Neural cell (in vitro differentiated cells): ENCODE data around the gene OR5B2. TPM values are rescaled to one million over a fixed set of nuclear protein-coding genes. Genes with fewer than 3 reads are reported as not detected.

Source experiments
- H2AFZ ChIP-seq: fragments of 200-600, 300-800 bp; sonication (generic), shearing (Covaris generic); 2 replicates; pipeline ENCODE4 v1.6.0; 2014; ENCODE audit warnings: low read depth, mild to moderate bottlenecking, antibody characterized with exemption, low read length, moderate library complexity
- H3F3A ChIP-seq: fragments of 200-600 bp; shearing (Covaris generic); 2 replicates; pipeline ENCODE4 v1.6.1; 2016; ENCODE audit warnings: mild to moderate bottlenecking, moderate library complexity, mixed read lengths, antibody characterized with exemption, low read length; ENCODE audit not compliant: insufficient read depth, poor library complexity, severe bottlenecking
- H3K27ac ChIP-seq: fragments of 200-600, 300-800 bp; sonication (generic), shearing (Covaris generic); 2 replicates; pipeline ENCODE4 v1.5.1; 2014; ENCODE audit warnings: mild to moderate bottlenecking, low read length, moderate library complexity
- H3K27me3 ChIP-seq: fragments of 300-800, 200-600 bp; sonication (generic), shearing (Covaris generic); 2 replicates; pipeline ENCODE4 v1.6.0; 2014; ENCODE audit warnings: mild to moderate bottlenecking, low read depth, low read length, moderate library complexity; ENCODE audit not compliant: insufficient read depth
- H3K36me3 ChIP-seq: fragments of 300-800, 200-600 bp; sonication (generic), shearing (Covaris generic); 2 replicates; pipeline ENCODE4 v1.5.1; 2014; ENCODE audit warnings: mild to moderate bottlenecking, antibody characterized with exemption, low read length, moderate library complexity; ENCODE audit not compliant: insufficient read depth
- H3K4me2 ChIP-seq: fragments of 300-800, 200-600 bp; sonication (generic), shearing (Covaris generic); 2 replicates; pipeline ENCODE4 v1.6.0; 2014; ENCODE audit warnings: mild to moderate bottlenecking, low read length
- H3K4me3 ChIP-seq: fragments of 300-800, 200-600 bp; sonication (generic), shearing (Covaris generic); 2 replicates; pipeline ENCODE4 v1.5.1; 2014; ENCODE audit warnings: mild to moderate bottlenecking, low read length, moderate library complexity
- H3K79me2 ChIP-seq: fragments of 200-600 bp; shearing (Covaris generic); replicated peaks from 2 replicates; pipeline ENCODE4 v1.6.0; 2014; ENCODE audit warnings: mild to moderate bottlenecking, low read length, moderate library complexity; ENCODE audit not compliant: insufficient read depth
- H3K9ac ChIP-seq: fragments of 300-800, 200-600 bp; sonication (generic), shearing (Covaris generic); 2 replicates; pipeline ENCODE4 v1.6.1; 2016; ENCODE audit warnings: mild to moderate bottlenecking, low read length, mixed read lengths
- H3K9me2 ChIP-seq: fragments of 200-600 bp; shearing (Covaris generic); 2 replicates; pipeline ENCODE4 v1.6.1; 2016; ENCODE audit warnings: mild to moderate bottlenecking, low read length, mixed read lengths; ENCODE audit not compliant: insufficient read depth
- H3K9me3 ChIP-seq: fragments of 200-600, 300-800 bp; sonication (generic), shearing (Covaris generic); 2 replicates; pipeline ENCODE4 v1.6.1; 2016; ENCODE audit warnings: mild to moderate bottlenecking, mixed run types, low read length, moderate library complexity, mixed read lengths
- H4K20me1 ChIP-seq: fragments of 200-600 bp; shearing (Covaris generic); 2 replicates; pipeline ENCODE4 v1.6.1; 2016; ENCODE audit warnings: mild to moderate bottlenecking, mixed run types; ENCODE audit not compliant: insufficient read depth
- CTCF ChIP-seq: fragments of 450-650 bp; IDR thresholded peaks from 2 replicates; pipeline ENCODE4 v1.5.1; 2014; ENCODE audit warnings: antibody characterized with exemption, mild to moderate bottlenecking, moderate library complexity; ENCODE audit not compliant: poor library complexity, severe bottlenecking
- EP300 ChIP-seq: fragments of 450-650 bp; conservative IDR thresholded peaks from 2 replicates; pipeline ENCODE4 v1.6.1; 2014; ENCODE audit warnings: antibody characterized with exemption, mild to moderate bottlenecking, moderate library complexity; ENCODE audit not compliant: poor library complexity, severe bottlenecking
- EZH2 ChIP-seq: fragments of 200-600, 300-800 bp; shearing (Covaris generic), sonication (generic); IDR thresholded peaks from 2 replicates; pipeline ENCODE4 v1.6.1; 2014; ENCODE audit warnings: antibody characterized with exemption, low read length, borderline replicate concordance, mild to moderate bottlenecking; ENCODE audit not compliant: insufficient read depth, poor library complexity, severe bottlenecking
- MXI1 ChIP-seq: fragments of 450-650 bp; conservative IDR thresholded peaks from 2 replicates; pipeline ENCODE4 v1.6.1; 2014; ENCODE audit warnings: antibody characterized with exemption, mild to moderate bottlenecking; ENCODE audit not compliant: poor library complexity, severe bottlenecking
- POLR2AphosphoS5 ChIP-seq: IDR thresholded peaks from 2 replicates; pipeline ENCODE4 v1.6.1; 2012
- RAD21 ChIP-seq: fragments of 450-650 bp; conservative IDR thresholded peaks from 2 replicates; pipeline ENCODE4 v1.6.1; 2014; ENCODE audit warnings: antibody characterized with exemption, mild to moderate bottlenecking, moderate library complexity
- SMC3 ChIP-seq: fragments of 450-650 bp; conservative IDR thresholded peaks from 2 replicates; pipeline ENCODE4 v1.6.1; 2014; ENCODE audit warnings: antibody characterized with exemption, mild to moderate bottlenecking, moderate library complexity; ENCODE audit not compliant: poor library complexity
- TAF1 ChIP-seq: IDR thresholded peaks from 2 replicates; pipeline ENCODE4 v1.6.1; 2012; ENCODE audit warnings: low read depth
- polyA minus RNA-seq: library from RNA; depleted of rRNA, polyadenylated mRNA; stranded (reverse); fragments of >200 nt; gene quantifications from 2 replicates; pipeline ENCODE4 v1.2.3, GENCODE V29; 2014
- polyA plus RNA-seq: library from polyadenylated mRNA; depleted of rRNA; stranded (reverse); fragments of >200 nt; gene quantifications from 2 replicates; pipeline ENCODE4 v1.2.3, GENCODE V29; 2014
- TF ChIP-seq, protein P1 (sequence below): IDR thresholded peaks from 2 replicates; pipeline ENCODE4 v1.6.1; 2012; ENCODE audit warnings: borderline replicate concordance

Gene OR5B2
- polyA plus RNA-seq (not detected in 2 replicates), polyA minus RNA-seq (not detected in 2 replicates)

- no peak within 1 kb of the TSS for H3K27ac ChIP-seq
- no peak for TF ChIP-seq RAD21
- TF ChIP-seq MXI1, result no peak
- TF ChIP-seq SMC3, result no peak
- TF ChIP-seq EZH2, result no peak
- TF ChIP-seq, protein P1, sequence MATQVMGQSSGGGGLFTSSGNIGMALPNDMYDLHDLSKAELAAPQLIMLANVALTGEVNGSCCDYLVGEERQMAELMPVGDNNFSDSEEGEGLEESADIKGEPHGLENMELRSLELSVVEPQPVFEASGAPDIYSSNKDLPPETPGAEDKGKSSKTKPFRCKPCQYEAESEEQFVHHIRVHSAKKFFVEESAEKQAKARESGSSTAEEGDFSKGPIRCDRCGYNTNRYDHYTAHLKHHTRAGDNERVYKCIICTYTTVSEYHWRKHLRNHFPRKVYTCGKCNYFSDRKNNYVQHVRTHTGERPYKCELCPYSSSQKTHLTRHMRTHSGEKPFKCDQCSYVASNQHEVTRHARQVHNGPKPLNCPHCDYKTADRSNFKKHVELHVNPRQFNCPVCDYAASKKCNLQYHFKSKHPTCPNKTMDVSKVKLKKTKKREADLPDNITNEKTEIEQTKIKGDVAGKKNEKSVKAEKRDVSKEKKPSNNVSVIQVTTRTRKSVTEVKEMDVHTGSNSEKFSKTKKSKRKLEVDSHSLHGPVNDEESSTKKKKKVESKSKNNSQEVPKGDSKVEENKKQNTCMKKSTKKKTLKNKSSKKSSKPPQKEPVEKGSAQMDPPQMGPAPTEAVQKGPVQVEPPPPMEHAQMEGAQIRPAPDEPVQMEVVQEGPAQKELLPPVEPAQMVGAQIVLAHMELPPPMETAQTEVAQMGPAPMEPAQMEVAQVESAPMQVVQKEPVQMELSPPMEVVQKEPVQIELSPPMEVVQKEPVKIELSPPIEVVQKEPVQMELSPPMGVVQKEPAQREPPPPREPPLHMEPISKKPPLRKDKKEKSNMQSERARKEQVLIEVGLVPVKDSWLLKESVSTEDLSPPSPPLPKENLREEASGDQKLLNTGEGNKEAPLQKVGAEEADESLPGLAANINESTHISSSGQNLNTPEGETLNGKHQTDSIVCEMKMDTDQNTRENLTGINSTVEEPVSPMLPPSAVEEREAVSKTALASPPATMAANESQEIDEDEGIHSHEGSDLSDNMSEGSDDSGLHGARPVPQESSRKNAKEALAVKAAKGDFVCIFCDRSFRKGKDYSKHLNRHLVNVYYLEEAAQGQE, result no peak
- TF ChIP-seq EP300, result no peak
- TF ChIP-seq CTCF, result no peak
- TF ChIP-seq POLR2AphosphoS5, result no peak
- no peak for TF ChIP-seq TAF1
Observed at GRCh38 chr11:58428021-58428420, at the start of gene OR5B2. Gene OR5B2 (minus strand): TSS chr11:58428121. CDS start chr11:58423261, 4,860 bp downstream.

GRCh38 chr11:58471892-58472291, 44.0 kb upstream of the OR5B2 start:
- TF ChIP-seq TAF1 (no peak), POLR2AphosphoS5 (no peak), RAD21 (no peak), SMC3 (no peak), EZH2 (no peak), MXI1 (no peak), EP300 (no peak), CTCF (no peak)
- TF ChIP-seq, protein P1, result no peak
- H3K9me2 ChIP-seq, result no peaks in the 10 kb centered on the region
- no peaks in the 10 kb centered on the region for H4K20me1 ChIP-seq
- no peaks in the 10 kb centered on the region for H3K36me3 ChIP-seq
- H3K4me3 ChIP-seq, result no peak overlapping the region
- no peaks in the 10 kb centered on the region for H3F3A ChIP-seq
- no peak overlapping the region for H3K9ac ChIP-seq
- H3K79me2 ChIP-seq, result no peaks in the 10 kb centered on the region
- H3K27ac ChIP-seq, result no peak overlapping the region
- no peak overlapping the region for H3K4me2 ChIP-seq
- H3K27me3 ChIP-seq, result no peaks in the 10 kb centered on the region
- peaks cover 3% of the 10 kb centered on the region for H3K9me3 ChIP-seq
- H2AFZ ChIP-seq, result no peak overlapping the region

More at GRCh38 chr11:58428021-58428420, at the start of gene OR5B2:
- Histone ChIP-seq H3F3A (no peaks in the 10 kb centered on the region), H3K79me2 (no peaks in the 10 kb centered on the region), H3K9ac (no peak within 1 kb of the TSS), H3K9me3 (no peaks in the 10 kb centered on the region), H3K4me3 (no peak within 1 kb of the TSS), H4K20me1 (no peaks in the 10 kb centered on the region), H3K4me2 (no peak within 1 kb of the TSS), H2AFZ (no peak within 1 kb of the TSS), H3K9me2 (no peaks in the 10 kb centered on the region), H3K27me3 (no peaks in the 10 kb centered on the region), H3K36me3 (no peaks in the 10 kb centered on the region)
